Hepatocyte (in vitro differentiated cells): ENCODE data around the gene ZNF511.

Experiments
- EZH2phosphoT487 ChIP-seq: fragments of 200-600 bp; sonication (generic); IDR thresholded peaks from one replicate; pipeline ENCODE4 v1.6.1; 2018; ENCODE audit warnings: antibody characterized with exemption, mild to moderate bottlenecking, low read depth, moderate library complexity; ENCODE audit not compliant: unreplicated experiment, severe bottlenecking
- TF ChIP-seq, protein P1 (sequence below): fragments of 200-600 bp; sonication (generic); IDR thresholded peaks from 2 replicates; pipeline ENCODE4 v1.5.1; 2016; ENCODE audit warnings: antibody characterized with exemption, mild to moderate bottlenecking; ENCODE audit not compliant: poor library complexity

DNA sequence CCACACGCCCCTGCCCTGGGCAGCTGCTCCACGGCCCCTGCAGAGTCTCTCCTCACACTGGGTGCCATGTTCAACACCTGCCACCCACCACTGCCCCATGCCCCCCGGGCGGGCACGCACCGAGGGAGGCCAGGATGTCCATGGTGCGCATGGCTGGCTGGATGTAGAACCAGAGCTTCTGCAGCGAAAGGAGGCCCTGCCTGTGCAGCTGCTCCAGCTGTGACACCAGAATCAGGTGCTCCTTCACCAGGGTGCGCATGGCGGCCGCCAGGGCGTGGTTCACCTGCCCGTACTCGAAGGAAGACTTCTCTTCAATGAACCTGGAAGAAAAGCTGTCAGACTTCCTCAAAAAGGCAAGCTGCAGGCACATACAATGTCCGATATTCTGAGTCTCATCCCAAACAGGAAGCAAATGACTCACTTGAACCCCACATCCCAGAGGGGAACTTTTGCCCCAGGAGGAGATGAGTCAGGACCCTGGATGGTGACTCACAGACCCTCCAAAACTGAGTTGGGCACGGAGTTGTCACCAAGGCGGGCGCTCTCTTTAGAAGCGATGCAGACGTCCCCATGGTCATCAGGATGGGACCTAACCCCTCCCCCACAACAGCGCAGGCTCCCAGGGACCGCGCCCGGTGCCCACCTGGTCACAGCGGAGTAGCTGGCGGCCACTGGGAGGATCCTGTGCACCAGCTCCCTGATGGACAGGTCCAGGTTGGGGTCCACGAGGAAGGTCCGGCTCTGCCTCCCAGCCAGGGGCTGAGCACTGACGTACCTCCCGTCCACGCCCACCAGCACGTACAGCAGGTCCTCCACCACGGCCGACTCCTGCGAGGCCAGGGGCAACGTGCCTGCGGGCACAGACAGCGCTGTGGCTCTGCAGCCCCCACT, 15.6 kb upstream of the ZNF511 start:
- TF ChIP-seq, protein P1, sequence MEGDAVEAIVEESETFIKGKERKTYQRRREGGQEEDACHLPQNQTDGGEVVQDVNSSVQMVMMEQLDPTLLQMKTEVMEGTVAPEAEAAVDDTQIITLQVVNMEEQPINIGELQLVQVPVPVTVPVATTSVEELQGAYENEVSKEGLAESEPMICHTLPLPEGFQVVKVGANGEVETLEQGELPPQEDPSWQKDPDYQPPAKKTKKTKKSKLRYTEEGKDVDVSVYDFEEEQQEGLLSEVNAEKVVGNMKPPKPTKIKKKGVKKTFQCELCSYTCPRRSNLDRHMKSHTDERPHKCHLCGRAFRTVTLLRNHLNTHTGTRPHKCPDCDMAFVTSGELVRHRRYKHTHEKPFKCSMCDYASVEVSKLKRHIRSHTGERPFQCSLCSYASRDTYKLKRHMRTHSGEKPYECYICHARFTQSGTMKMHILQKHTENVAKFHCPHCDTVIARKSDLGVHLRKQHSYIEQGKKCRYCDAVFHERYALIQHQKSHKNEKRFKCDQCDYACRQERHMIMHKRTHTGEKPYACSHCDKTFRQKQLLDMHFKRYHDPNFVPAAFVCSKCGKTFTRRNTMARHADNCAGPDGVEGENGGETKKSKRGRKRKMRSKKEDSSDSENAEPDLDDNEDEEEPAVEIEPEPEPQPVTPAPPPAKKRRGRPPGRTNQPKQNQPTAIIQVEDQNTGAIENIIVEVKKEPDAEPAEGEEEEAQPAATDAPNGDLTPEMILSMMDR: no peak
- TF ChIP-seq EZH2phosphoT487: no peak
